Heart right ventricle (tissue), 16 donors: ENCODE results near the gene HSPB9. TPM values are rescaled to one million over a fixed set of nuclear protein-coding genes. Genes with fewer than 3 reads are reported as not detected.

Source experiments
- ATAC-seq, 8 donors: fragments of 200-7000 bp; cut with Tn5 transposase; one replicate each; pipeline ENCODE4 v1.9.1; 2020; ENCODE audit warnings: mild to moderate bottlenecking in 8 of 8, moderate library complexity in 8 of 8, moderate number of reproducible peaks in 1 of 8
- DNase-seq, 2 donors: peaks; one replicate each; pipeline ENCODE4 v3.0.0-alpha.2; 2020
- H3K27ac ChIP-seq, 10 donors: fragments of 200-600 bp; sonication (generic) in 2 of 10; one replicate each; pipeline versions ENCODE4 v1.5.0 to v1.8.0; 2020 to 2022; ENCODE audit warnings: mild to moderate bottlenecking in 3 of 10
- H3K27me3 ChIP-seq, 7 donors: fragments of 200-600 bp; one replicate each; pipeline ENCODE4 v1.8.0; 2021 to 2022; ENCODE audit warnings: mild to moderate bottlenecking in 2 of 7
- H3K36me3 ChIP-seq, 9 donors: fragments of 200-600 bp; sonication (generic) in 1 of 9; one replicate each; pipeline versions ENCODE4 v1.5.0 to v1.8.0; 2020 to 2022; ENCODE audit warnings: mild to moderate bottlenecking in 2 of 9
- H3K4me1 ChIP-seq, 9 donors: fragments of 200-600 bp; sonication (generic) in 1 of 9; one replicate each; pipeline versions ENCODE4 v1.5.0 to v1.8.0; 2020 to 2022; ENCODE audit warnings: mild to moderate bottlenecking in 4 of 9
- H3K4me3 ChIP-seq, 10 donors: fragments of 200-600 bp; sonication (generic) in 2 of 10; one replicate each; pipeline versions ENCODE4 v1.5.0 to v1.8.0; 2020 to 2022; ENCODE audit warnings: mild to moderate bottlenecking in 7 of 10, moderate library complexity in 2 of 10
- H3K9me3 ChIP-seq, 11 donors: fragments of 200-600 bp in 10 of 11; sonication (generic) in 2 of 11; one replicate each; pipeline versions ENCODE4 v1.5.0 to v1.8.0; 2013 to 2022; ENCODE audit warnings: mild to moderate bottlenecking in 2 of 11, control low read depth in 1 of 11, moderate library complexity in 1 of 11
- WGBS, 2 donors: extraction: QIAGEN DNeasy Blood & Tissue Kit; methylation state at CpG; one replicate each; pipeline ENCODE4 v1.1.7; 2013; ENCODE audit warnings: inconsistent platforms in 1 of 2; 5-methylcytosine and 5-hydroxymethylcytosine counted together
- intact Hi-C, 10 donors: fragments of 100-400 bp; cut with DNase I; formaldehyde crosslinking; loops; one replicate each; pipeline versions ENCODE4 v1.11.1 to v1.14.2; 2022
- long read RNA-seq, 3 donors: library from polyadenylated mRNA; unstranded; transcript quantifications; one replicate each; pipeline ENCODE4 v2.0.0, GENCODE V29; 2020 to 2021
- polyA plus RNA-seq, 2 donors: library from polyadenylated mRNA; stranded (reverse); fragments of 200-250 nt; gene quantifications; one replicate each; pipeline ENCODE4 v1.2.3, GENCODE V29; 2013
- total RNA-seq, 10 donors: library from RNA; stranded (reverse); fragmentation: NEBNext Ultra II Directional in 3 of 10; extraction: Animal tissue kit (Norgen Biotek cat#: 25700) in 3 of 10; gene quantifications; one replicate each; pipeline versions ENCODE4 v1.2.1 to v1.2.4, GENCODE V29; 2021 to 2023
- TF ChIP-seq, protein P1 (sequence below), 9 donors: fragments of 200-600 bp; sonication (generic) in 2 of 9; IDR thresholded peaks; one replicate each; pipeline versions ENCODE4 v1.5.0 to v1.8.0; 2021 to 2022; ENCODE audit warnings: antibody characterized with exemption in 9 of 9, mild to moderate bottlenecking in 5 of 9, moderate library complexity in 1 of 9
- donor health status: Arrhythmogenic right ventricular cardiomyopathy.
- donor health status: ischemic (EF 13 %, LVEDD 7.1; RV severe dilation, severe dysfunction).
- donor health status: healthy with polysubstance abuse.
- donor health status: DM: no; HTN: yes; CAD: no.
- donor health status: DM: no; HTN: no; CAD: no.
- donor health status: ischemic (EF 25% LVEDD 6.9; RV normal size, moderate dysfunction).
- donor health status: ischemic (EF 25% LVEDD 5.7; RV mildly dilated, moderate dysfunction).
- donor health status: healthy.
- donor health status: DM: yes; HTN: yes; CAD: no.
- donor health status: Ischemic cardiomyopathy.
- donor health status: ischemic (EF 35%, LVEDD 5.7; RV mildly dilated, moderate dysfunction).
- donor health status: nonischemic (EF 11% LVEDD 7.7; RV severe dilation, severe dysfunction).
- donor health status: DM: yes; HTN: yes; CAD: no.
- donor health status: PGD.
- donor health status: ischemic (EF 29% LVEDD 5.4; RV normal size, mild dysfunction).
- donor health status: nonischemic (EF 23%, LVEDD 6.1; RV moderate dilation, normal function).

The HSPB9 gene, protein sequence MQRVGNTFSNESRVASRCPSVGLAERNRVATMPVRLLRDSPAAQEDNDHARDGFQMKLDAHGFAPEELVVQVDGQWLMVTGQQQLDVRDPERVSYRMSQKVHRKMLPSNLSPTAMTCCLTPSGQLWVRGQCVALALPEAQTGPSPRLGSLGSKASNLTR
- total RNA-seq (under 1 TPM in 1 of 10 donors, not detected in 9; 0.23 TPM), polyA plus RNA-seq (under 1 TPM; 0.01 to 0.29 TPM)
- long read RNA-seq, donor 1: 0 reads
- long read RNA-seq, donor 2: 0 reads
- long read RNA-seq, donor 3, partial matches to known transcripts: 0 of 1 reads
- long read RNA-seq, donor 3, other reads (novel, unspliced or antisense): 0 of 1 reads

DNA sequence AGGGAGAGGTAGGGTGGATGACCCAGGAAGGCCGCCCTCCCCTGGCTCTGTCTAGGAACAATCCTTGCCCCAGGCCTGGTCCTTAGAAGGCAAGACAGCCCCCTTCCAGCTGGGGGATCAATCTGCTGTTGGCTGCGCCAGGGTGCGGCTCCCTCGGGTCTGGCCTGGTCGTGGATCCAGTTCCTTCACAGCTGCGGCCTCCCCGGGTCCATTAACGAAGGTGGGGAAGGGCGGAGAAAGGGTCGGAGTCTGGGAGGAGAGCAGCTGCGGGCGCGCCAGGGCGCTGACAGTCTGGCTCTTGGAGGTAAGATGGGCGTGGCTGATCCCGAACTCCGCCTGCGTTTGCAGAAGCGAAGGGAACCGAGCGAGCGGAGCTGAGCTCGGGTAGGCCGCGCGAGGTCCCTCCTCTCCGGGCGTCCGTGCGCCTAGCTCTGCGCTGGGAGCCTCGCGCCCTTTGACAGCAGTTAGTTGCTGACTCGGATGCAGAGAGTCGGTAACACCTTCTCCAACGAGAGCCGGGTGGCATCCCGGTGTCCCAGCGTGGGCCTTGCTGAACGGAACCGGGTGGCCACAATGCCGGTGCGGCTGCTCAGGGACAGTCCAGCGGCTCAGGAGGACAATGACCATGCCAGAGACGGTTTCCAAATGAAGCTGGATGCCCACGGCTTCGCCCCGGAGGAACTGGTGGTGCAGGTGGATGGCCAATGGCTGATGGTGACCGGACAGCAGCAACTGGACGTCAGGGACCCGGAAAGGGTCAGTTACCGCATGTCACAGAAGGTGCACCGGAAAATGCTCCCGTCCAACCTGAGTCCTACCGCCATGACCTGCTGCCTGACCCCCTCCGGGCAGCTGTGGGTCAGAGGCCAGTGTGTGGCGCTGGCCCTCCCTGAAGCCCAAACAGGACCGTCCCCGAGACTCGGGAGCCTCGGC lies at the start of gene HSPB9:
Gene HSPB9 (plus strand): TSS at position 434 of the 933 bp plus-strand sequence. CDS start 47 bp downstream, at position 481.
- Histone ChIP-seq H3K27ac (peak within 1 kb of the TSS in 7 of 10 donors; percentile 13 to 84 (median 70)), H3K36me3 (peaks cover 0 to 56% (median 17%) of the 10 kb centered on the region in 9 donors), H3K9me3 (no peaks in the 10 kb centered on the region), H3K4me1 (peaks cover 5 to 37% (median 20%) of the 10 kb centered on the region in 9 donors), H3K4me3 (peak within 1 kb of the TSS in 3 of 10 donors; percentile 8 to 83 (median 26)), H3K27me3 (no peaks in the 10 kb centered on the region)
- intact Hi-C loops: loop anchor here in 3 of 10 donors (5.0 to 10.0 kb wide), 3 partner anchors 60 to 400 kb away; partner anchors contain the start of gene KCNH4 (in 2 of the 3)
- TF ChIP-seq, protein P1, sequence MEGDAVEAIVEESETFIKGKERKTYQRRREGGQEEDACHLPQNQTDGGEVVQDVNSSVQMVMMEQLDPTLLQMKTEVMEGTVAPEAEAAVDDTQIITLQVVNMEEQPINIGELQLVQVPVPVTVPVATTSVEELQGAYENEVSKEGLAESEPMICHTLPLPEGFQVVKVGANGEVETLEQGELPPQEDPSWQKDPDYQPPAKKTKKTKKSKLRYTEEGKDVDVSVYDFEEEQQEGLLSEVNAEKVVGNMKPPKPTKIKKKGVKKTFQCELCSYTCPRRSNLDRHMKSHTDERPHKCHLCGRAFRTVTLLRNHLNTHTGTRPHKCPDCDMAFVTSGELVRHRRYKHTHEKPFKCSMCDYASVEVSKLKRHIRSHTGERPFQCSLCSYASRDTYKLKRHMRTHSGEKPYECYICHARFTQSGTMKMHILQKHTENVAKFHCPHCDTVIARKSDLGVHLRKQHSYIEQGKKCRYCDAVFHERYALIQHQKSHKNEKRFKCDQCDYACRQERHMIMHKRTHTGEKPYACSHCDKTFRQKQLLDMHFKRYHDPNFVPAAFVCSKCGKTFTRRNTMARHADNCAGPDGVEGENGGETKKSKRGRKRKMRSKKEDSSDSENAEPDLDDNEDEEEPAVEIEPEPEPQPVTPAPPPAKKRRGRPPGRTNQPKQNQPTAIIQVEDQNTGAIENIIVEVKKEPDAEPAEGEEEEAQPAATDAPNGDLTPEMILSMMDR (IDR thresholded peaks at IDR 0.05): no peak
- peak in 6 of 8 donors; percentile 5 to 40 (median 24) for ATAC-seq
- peak in 1 of 2 donors; percentile 58 for DNase-seq
- 52 to 65% methylated on average over 61 of the region's 61 CpGs for WGBS, 2 donors

DNA sequence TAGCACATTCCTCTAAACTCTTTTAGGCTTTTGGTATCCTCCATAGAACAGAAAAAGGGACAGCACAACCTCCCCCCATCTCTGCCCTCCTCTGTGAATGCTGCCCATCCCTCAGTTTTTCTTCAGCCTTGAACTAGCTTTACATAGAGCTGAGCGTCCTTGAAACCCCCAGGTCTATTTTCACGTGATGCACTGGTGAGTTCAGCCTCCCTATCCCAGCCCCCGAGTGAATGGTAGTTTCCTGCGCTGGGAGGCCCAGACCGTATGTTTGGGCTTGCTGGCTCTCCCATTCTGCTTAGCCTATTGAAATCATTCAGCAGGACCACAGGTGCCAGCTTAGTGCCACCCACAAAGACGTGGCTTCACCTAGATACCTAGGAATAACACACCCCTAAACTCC lies 46.8 kb upstream of the HSPB9 start:
- intact Hi-C loops: no loop called here

DNA sequence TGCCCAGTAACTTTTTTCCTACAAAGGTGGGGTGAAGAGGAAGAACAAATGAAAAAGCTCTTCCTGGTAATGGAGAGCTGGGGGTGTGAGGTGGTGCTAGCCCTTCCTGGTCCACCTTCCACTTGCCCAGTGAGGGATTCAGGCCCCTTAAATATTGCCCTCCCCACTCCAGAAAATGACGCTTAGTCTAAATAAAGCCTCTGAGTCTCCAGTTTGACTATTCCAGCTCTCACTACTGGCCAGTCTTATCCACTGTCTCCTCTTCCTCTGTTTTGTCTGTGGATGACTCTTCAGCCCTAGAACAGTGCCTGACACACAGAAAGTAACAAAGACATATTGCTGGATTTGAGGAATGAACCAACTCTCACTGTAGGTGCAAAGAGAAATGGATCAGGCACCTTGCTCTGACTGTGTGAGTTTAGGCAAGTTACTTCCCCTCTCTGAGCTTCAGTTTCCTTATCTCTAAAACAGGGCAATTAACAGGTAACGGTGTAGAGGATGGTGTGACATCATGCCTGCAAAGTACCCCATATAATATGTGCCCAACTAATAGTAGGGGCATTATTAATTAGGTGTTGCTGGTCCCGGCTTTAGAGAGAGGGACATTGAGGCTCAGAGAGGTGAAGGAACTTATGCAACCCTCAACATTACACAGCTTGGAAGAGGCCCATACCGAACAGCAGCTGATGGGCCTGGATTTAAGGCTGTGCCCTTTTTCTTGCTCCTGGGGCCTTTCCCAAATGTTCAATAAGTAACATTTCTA lies 45.6 kb upstream of the HSPB9 start:
- H3K27ac ChIP-seq: no peak overlapping the region
- ATAC-seq (peak in 2 of 8 donors; percentile 48 to 70), DNase-seq (no peak)
- no peak overlapping the region for H3K4me3 ChIP-seq
- peaks cover 0 to 9% (median 5%) of the 10 kb centered on the region in 9 donors for H3K4me1 ChIP-seq
- H3K9me3 ChIP-seq: no peaks in the 10 kb centered on the region
- WGBS, 2 donors: 79 to 84% methylated on average over 4 of the region's 4 CpGs
- peaks cover 0 to 24% (median 19%) of the 10 kb centered on the region in 7 donors for H3K27me3 ChIP-seq
- intact Hi-C loops: no loop called here
- no peaks in the 10 kb centered on the region for H3K36me3 ChIP-seq
- TF ChIP-seq, protein P1 (IDR thresholded peaks at IDR 0.05): no peak

More for the DNA sequence above, 46.8 kb upstream of the HSPB9 start:
- peaks cover 0 to 14% (median 5%) of the 10 kb centered on the region in 9 donors for H3K4me1 ChIP-seq
- DNase-seq (no peak), ATAC-seq (no peak)
- 77 to 80% methylated on average over 6 of the region's 6 CpGs for WGBS, 2 donors
- TF ChIP-seq, protein P1 (IDR thresholded peaks at IDR 0.05): no peak
- H3K9me3 ChIP-seq: no peaks in the 10 kb centered on the region
- no peak overlapping the region for H3K27ac ChIP-seq
- no peaks in the 10 kb centered on the region for H3K36me3 ChIP-seq
- peaks cover 0 to 36% (median 30%) of the 10 kb centered on the region in 7 donors for H3K27me3 ChIP-seq
- no peak overlapping the region for H3K4me3 ChIP-seq
